Measurements from ENCODE around the gene EIF5A. TPM values are rescaled to one million over a fixed set of nuclear protein-coding genes. Genes with fewer than 3 reads are reported as not detected.

Gene EIF5A
- total RNA-seq, 1 experiment from 2014 or later = 1,140 TPM

- Histone ChIP-seq H3K27ac (ENCODE audit: low read length) (no peak overlapping the region), H4K20me1 (ENCODE audit: low read length) (no peaks in the 10 kb centered on the region), H3K27me3 (ENCODE audit: low read length) (no peaks in the 10 kb centered on the region), H3F3A (ENCODE audit: low read length, unreplicated experiment) (no peaks in the 10 kb centered on the region), H3K36me3 (ENCODE audit: low read depth, low read length) (0 out of 2 replicates have a peak, but pooled peaks cover 11% of the 10 kb centered on the region), H2AFZ (ENCODE audit: low read length) (no peak overlapping the region), H3K9me3 (ENCODE audit: low read length) (no peaks in the 10 kb centered on the region), H3K79me2 (ENCODE audit: low read length) (peaks cover 16% of the 10 kb centered on the region), H3K9me2 (replicated peaks; ENCODE audit: low read length) (no peaks in the 10 kb centered on the region), H3K4me1 (ENCODE audit: insufficient read depth, low read length) (0 out of 2 replicates have a peak, but pooled peaks cover 6% of the 10 kb centered on the region), H3K9ac (ENCODE audit: low read length) (no peak overlapping the region), H3K4me3 (ENCODE audit: low read length) (no peak overlapping the region), H3K4me2 (ENCODE audit: low read length) (peak overlapping the region; percentile 93)
- no TSS peak for BruUV-seq (replicated peaks)
- intact Hi-C loops (cut with micrococcal nuclease) = no loop called here
- ChIA-PET POLR2A (ENCODE audit: unreplicated experiment) (no interaction called here), CTCF (no interaction called here)
- ATAC-seq (no peak), DNase-seq (no peak)
- TF ChIP-seq CTCF (conservative IDR thresholded peaks at IDR 0.05; ENCODE audit: low read depth, low read length) (no peak), EZH2 (IDR thresholded peaks at IDR 0.05; ENCODE audit: low read length, unreplicated experiment) (no peak), EZH2phosphoT487 (IDR thresholded peaks at IDR 0.05; ENCODE audit: borderline replicate concordance, low read length) (no peak)
Observed at GRCh38 chr17:7327501-7327900, 20.1 kb downstream of the EIF5A start.

- 0 out of 2 replicates have a peak, but pooled peaks cover 6% of the 10 kb centered on the region for H3K4me1 ChIP-seq (ENCODE audit: insufficient read depth, low read length)
- H3K9me2 ChIP-seq (replicated peaks; ENCODE audit: low read length) = no peaks in the 10 kb centered on the region
- ATAC-seq (no peak), DNase-seq (no peak)
- intact Hi-C loops (cut with micrococcal nuclease) = loop anchor here (2.0 kb wide), 1 partner anchor 19 kb away; no protein-coding TSS in a partner anchor
- H3K9me3 ChIP-seq (ENCODE audit: low read length) = no peaks in the 10 kb centered on the region
- peak overlapping the region; percentile 93 for H3K4me2 ChIP-seq (ENCODE audit: low read length)
- TF ChIP-seq EZH2 (IDR thresholded peaks at IDR 0.05; ENCODE audit: low read length, unreplicated experiment) (no peak), EZH2phosphoT487 (IDR thresholded peaks at IDR 0.05; ENCODE audit: borderline replicate concordance, low read length) (no peak), CTCF (conservative IDR thresholded peaks at IDR 0.05; ENCODE audit: low read depth, low read length) (no peak)
- POLR2A ChIA-PET (ENCODE audit: unreplicated experiment) = no interaction called here
- H3K9ac ChIP-seq (ENCODE audit: low read length) = peak overlapping the region; percentile 88
- no peaks in the 10 kb centered on the region for H4K20me1 ChIP-seq (ENCODE audit: low read length)
- CTCF ChIA-PET = no interaction called here
- no peaks in the 10 kb centered on the region for H3F3A ChIP-seq (ENCODE audit: low read length, unreplicated experiment)
- 0 out of 2 replicates have a peak, but pooled peaks cover 11% of the 10 kb centered on the region for H3K36me3 ChIP-seq (ENCODE audit: low read depth, low read length)
- no peak overlapping the region for H2AFZ ChIP-seq (ENCODE audit: low read length)
- no peak overlapping the region for H3K27ac ChIP-seq (ENCODE audit: low read length)
- no peaks in the 10 kb centered on the region for H3K27me3 ChIP-seq (ENCODE audit: low read length)
- BruUV-seq (replicated peaks) = no TSS peak
- H3K79me2 ChIP-seq (ENCODE audit: low read length) = peaks cover 16% of the 10 kb centered on the region
- peak overlapping the region; percentile 96 for H3K4me3 ChIP-seq (ENCODE audit: low read length)
Observed at GRCh38 chr17:7328009-7328408, 20.6 kb downstream of the EIF5A start.

GRCh38 chr17:7328840-7329373, 21.5 kb downstream of the EIF5A start, which contains the start of gene NEURL4:
Gene NEURL4 (minus strand): TSS chr17:7329335. CDS start chr17:7329312, 23 bp downstream.
- POLR2A ChIA-PET (ENCODE audit: unreplicated experiment) = no interaction called here
- intact Hi-C loops (cut with micrococcal nuclease) = loop anchor here (2.0 kb wide), 1 partner anchor 20 kb away; no protein-coding TSS in a partner anchor
- peak; percentile 27 for ATAC-seq

More at GRCh38 chr17:7328840-7329373, 21.5 kb downstream of the EIF5A start, which contains the start of gene NEURL4:
- H3K9me3 ChIP-seq (ENCODE audit: low read length) = no peaks in the 10 kb centered on the region
- DNase-seq = peak; percentile 2
- H3K36me3 ChIP-seq (ENCODE audit: low read depth, low read length) = 0 out of 2 replicates have a peak, but pooled peaks cover 4% of the 10 kb centered on the region
- 0 out of 2 replicates have a peak, but pooled peaks cover 6% of the 10 kb centered on the region for H3K4me1 ChIP-seq (ENCODE audit: insufficient read depth, low read length)
- peak within 1 kb of the TSS; percentile 95 for H2AFZ ChIP-seq (ENCODE audit: low read length)
- H3K4me3 ChIP-seq (ENCODE audit: low read length) = peak within 1 kb of the TSS; percentile 96
- peak within 1 kb of the TSS; percentile 99 for H3K4me2 ChIP-seq (ENCODE audit: low read length)
- CTCF ChIA-PET = no interaction called here
- peaks cover 16% of the 10 kb centered on the region for H3K79me2 ChIP-seq (ENCODE audit: low read length)
- H3K9ac ChIP-seq (ENCODE audit: low read length) = peak within 1 kb of the TSS; percentile 88
- no peaks in the 10 kb centered on the region for H3F3A ChIP-seq (ENCODE audit: low read length, unreplicated experiment)
- H3K27ac ChIP-seq (ENCODE audit: low read length) = peak within 1 kb of the TSS; percentile 77
- no peaks in the 10 kb centered on the region for H4K20me1 ChIP-seq (ENCODE audit: low read length)
- H3K9me2 ChIP-seq (replicated peaks; ENCODE audit: low read length) = no peaks in the 10 kb centered on the region
- H3K27me3 ChIP-seq (ENCODE audit: low read length) = no peaks in the 10 kb centered on the region
- TF ChIP-seq EZH2phosphoT487 (IDR thresholded peaks at IDR 0.05; ENCODE audit: borderline replicate concordance, low read length) (no peak), CTCF (conservative IDR thresholded peaks at IDR 0.05; ENCODE audit: low read depth, low read length) (no peak), EZH2 (IDR thresholded peaks at IDR 0.05; ENCODE audit: low read length, unreplicated experiment) (no peak)
- no TSS peak for BruUV-seq (replicated peaks)
